SKM-1 (cell line): ENCODE data around the gene IL17B.
A peak's percentile ranks its signal among the peaks of the same experiment; 100 is the strongest.

Experiments
- DNase-seq: peaks from one replicate; lab custom pipeline; 2025; ENCODE audit not compliant: unreplicated experiment; lab: John Stamatoyannopoulos, UW

The IL17B gene

GRCh38 chr5:149380466-149381121, 1.5 kb upstream of the IL17B start:
- no peak for DNase-seq

- DNase-seq = no peak
These were observed 804 bp upstream of the IL17B start for GRCh38 chr5:149379818-149380374.

GRCh38 chr5:149378241-149378820, 761 bp downstream of the IL17B start:
- DNase-seq = no peak

- DNase-seq = no peak
These were observed 2.2 kb downstream of the IL17B start for GRCh38 chr5:149376711-149377447.

- no peak for DNase-seq
These were observed 3.0 kb downstream of the IL17B start for GRCh38 chr5:149376104-149376503.

- DNase-seq = no peak
These were observed 3.7 kb downstream of the IL17B start for GRCh38 chr5:149375434-149375833.

GRCh38 chr5:149374801-149375200, 4.3 kb downstream of the IL17B start:
- no peak for DNase-seq

- no peak for DNase-seq
These were observed 4.8 kb downstream of the IL17B start for GRCh38 chr5:149374303-149374702.

GRCh38 chr5:149372932-149373331, 6.2 kb downstream of the IL17B start:
- no peak for DNase-seq

GRCh38 chr5:149372076-149372795, 6.9 kb downstream of the IL17B start:
- DNase-seq = no peak

- DNase-seq = peak; percentile 47
These were observed 7.7 kb downstream of the IL17B start for GRCh38 chr5:149371296-149371962.

GRCh38 chr5:149370878-149371277, 8.2 kb downstream of the IL17B start:
- DNase-seq = no peak

- no peak for DNase-seq
These were observed 11.0 kb downstream of the IL17B start for GRCh38 chr5:149367972-149368645.

- DNase-seq = peak; percentile 69
These were observed 11.7 kb downstream of the IL17B start for GRCh38 chr5:149367249-149367971.

- no peak for DNase-seq
These were observed 12.8 kb downstream of the IL17B start for GRCh38 chr5:149366169-149366729.

- DNase-seq = no peak
These were observed 13.7 kb downstream of the IL17B start for GRCh38 chr5:149365418-149365817.

- no peak for DNase-seq
These were observed 14.4 kb downstream of the IL17B start for GRCh38 chr5:149364719-149365118.

GRCh38 chr5:149363936-149364335, 15.2 kb downstream of the IL17B start:
- DNase-seq = no peak

- DNase-seq = peak; percentile 24
These were observed 15.7 kb downstream of the IL17B start for GRCh38 chr5:149363358-149363757.
